HepG2 (cell line): ENCODE measurements around the gene SMAD7. TPM values are rescaled to one million over a fixed set of nuclear protein-coding genes. Genes with fewer than 3 reads are reported as not detected.

ENCODE experiments used
- CENPT ChIP-seq: sonication (generic); formaldehyde crosslinking; IDR thresholded peaks from 2 replicates; pipeline ENCODE4 v1.8.0; 2022; ENCODE audit warnings: low read depth, mild to moderate bottlenecking, moderate library complexity, missing genetic modification reagents
- DDIT3 ChIP-seq: sonication (generic); formaldehyde crosslinking; IDR thresholded peaks from 2 replicates; pipeline ENCODE4 v1.4.0; 2020; ENCODE audit warnings: mild to moderate bottlenecking, missing genetic modification reagents
- DZIP1 ChIP-seq: sonication (generic); formaldehyde crosslinking; IDR thresholded peaks from 2 replicates; pipeline ENCODE4 v1.5.0; 2020; ENCODE audit warnings: mild to moderate bottlenecking, missing genetic modification reagents
- GATAD1 ChIP-seq: IDR thresholded peaks from 2 replicates; pipeline ENCODE4 v1.6.1; 2016; ENCODE audit warnings: missing genetic modification reagents, missing compliant biosample characterization
- KAT8 ChIP-seq: IDR thresholded peaks from 2 replicates; pipeline ENCODE4 v1.6.1; 2016; ENCODE audit warnings: missing genetic modification reagents, missing compliant biosample characterization
- NAIF1 ChIP-seq: sonication (generic); formaldehyde crosslinking; IDR thresholded peaks from 2 replicates; pipeline ENCODE4 v1.5.0; 2020; ENCODE audit warnings: mild to moderate bottlenecking, missing genetic modification reagents, borderline replicate concordance
- NR2C2 ChIP-seq: sonication (generic); formaldehyde crosslinking; IDR thresholded peaks from 2 replicates; pipeline ENCODE4 v1.4.0; 2020; ENCODE audit warnings: missing genetic modification reagents, mild to moderate bottlenecking, moderate library complexity, borderline replicate concordance
- PHF21A ChIP-seq: sonication (generic); formaldehyde crosslinking; IDR thresholded peaks from 2 replicates; pipeline ENCODE4 v1.5.0; 2020; ENCODE audit warnings: mild to moderate bottlenecking, missing genetic modification reagents
- PRDM15 ChIP-seq: sonication (generic); formaldehyde crosslinking; IDR thresholded peaks from 2 replicates; pipeline ENCODE4 v1.4.0; 2020; ENCODE audit warnings: missing genetic modification reagents
- RAD21 ChIP-seq: fragments of 450-650 bp; formaldehyde crosslinking; IDR thresholded peaks from 2 replicates; pipeline ENCODE4 v1.5.0; 2020; ENCODE audit warnings: mild to moderate bottlenecking
- TFDP2 ChIP-seq: sonication (generic); formaldehyde crosslinking; IDR thresholded peaks from 2 replicates; pipeline ENCODE4 v1.4.0; 2020; ENCODE audit warnings: missing genetic modification reagents
- TMF1 ChIP-seq: sonication (generic); formaldehyde crosslinking; IDR thresholded peaks from 2 replicates; pipeline ENCODE4 v1.8.1; 2022; ENCODE audit warnings: low read depth, missing genetic modification reagents
- ZBTB2 ChIP-seq: sonication (generic); formaldehyde crosslinking; IDR thresholded peaks from 2 replicates; pipeline ENCODE4 v1.8.0; 2022; ENCODE audit warnings: low read depth, missing genetic modification reagents
- ZFYVE20 ChIP-seq: sonication (generic); formaldehyde crosslinking; IDR thresholded peaks from 2 replicates; pipeline ENCODE4 v1.8.0; 2023; ENCODE audit warnings: low read depth, mild to moderate bottlenecking, moderate library complexity, missing genetic modification reagents, borderline replicate concordance
- ZMYM2 ChIP-seq: sonication (generic); formaldehyde crosslinking; IDR thresholded peaks from 2 replicates; pipeline ENCODE4 v1.8.0; 2022; ENCODE audit warnings: mild to moderate bottlenecking, missing genetic modification reagents
- ZNF841 ChIP-seq: sonication (generic); formaldehyde crosslinking; IDR thresholded peaks from 2 replicates; pipeline ENCODE4 v1.8.1; 2023; ENCODE audit warnings: missing genetic modification reagents, borderline replicate concordance
- ZSCAN31 ChIP-seq: sonication (generic); formaldehyde crosslinking; IDR thresholded peaks from 2 replicates; pipeline ENCODE4 v1.5.0; 2020; ENCODE audit warnings: low read depth, mild to moderate bottlenecking, missing genetic modification reagents
- polyA plus RNA-seq, 8 experiments: library from polyadenylated mRNA; depleted of rRNA in 3 of 8; stranded (reverse) in 7 of 8; unstranded in 1 of 8; fragments of >200 nt; fragmentation: Illumina TruSeq in 4 of 8; extraction: Trizol in 4 of 8; gene quantifications; 2 replicates each; pipeline versions ENCODE4 v1.2.1 to v1.2.3, GENCODE V29; 2011 to 2016; ENCODE audit warnings: low read depth in 4 of 8, missing spikeins in 1 of 8, mixed read lengths in 1 of 8; ENCODE audit not compliant: insufficient read depth in 1 of 8
- total RNA-seq, 5 experiments: library from RNA; depleted of rRNA; stranded (reverse); fragments of >200 nt; fragmentation: Illumina TruSeq; extraction: Trizol; gene quantifications; 2 replicates each; pipeline ENCODE4 v1.2.3, GENCODE V29; 2016; ENCODE audit warnings: low read depth in 1 of 5

SMAD7 gene
- total and polyA plus RNA-seq, 2 of the 13 experiments (the other 11 are each of a cell fraction or from before 2014, with no cell fraction given): 17.4 to 24.7 TPM

GRCh38 chr18:48979944-48980890 lies 29.5 kb upstream of the SMAD7 start (continued):
- TF ChIP-seq PHF21A (CRISPR knock-in tag) (peak; percentile 53; the same call in 1 of the 2 replicates), GATAD1 (no peak), ZSCAN31 (no peak), DZIP1 (CRISPR knock-in tag) (no peak), ZFYVE20 (CRISPR knock-in tag) (no peak), PRDM15 (CRISPR knock-in tag) (no peak), CENPT (no peak), NAIF1 (CRISPR knock-in tag) (no peak), ZBTB2 (CRISPR knock-in tag) (no peak), TFDP2 (CRISPR knock-in tag) (no peak), TMF1 (CRISPR knock-in tag) (no peak), RAD21 (CRISPR knock-in tag) (no peak), DDIT3 (no peak), KAT8 (CRISPR knock-in tag) (peak; percentile 30), NR2C2 (CRISPR knock-in tag) (no peak), ZMYM2 (CRISPR knock-in tag) (no peak), ZNF841 (no peak)
